Adrenal gland (tissue), 5 donors: ENCODE data around the gene ZNF146.

ENCODE experiments used
- POLR2A ChIP-seq, 2 donors: fragments of 450-650 bp; IDR thresholded peaks; one replicate each; pipeline ENCODE4 v1.6.1; 2017; ENCODE audit warnings: antibody characterized with exemption in 2 of 2, mild to moderate bottlenecking in 2 of 2, moderate library complexity in 1 of 2
- TF ChIP-seq, protein P1 (sequence below), 6 experiments: fragments of 450-650 bp in 4 of 6; fragments of 200-600 bp in 2 of 6; sonication (generic) in 1 of 6; IDR thresholded peaks; 1 replicate in 5 of 6; 2 replicates in 1 of 6; pipeline versions ENCODE4 v1.5.1 to v1.8.0; 2016 to 2021; ENCODE audit warnings: antibody characterized with exemption in 6 of 6, mild to moderate bottlenecking in 2 of 6, moderate library complexity in 1 of 6
- donor health status: DM: no; HTN: no; CAD: no.

GRCh38 chr19:36256064-36256463 lies 41.2 kb downstream of the ZNF146 start:
- no peak for TF ChIP-seq POLR2A (IDR thresholded peaks at IDR 0.05)
- TF ChIP-seq, protein P1, sequence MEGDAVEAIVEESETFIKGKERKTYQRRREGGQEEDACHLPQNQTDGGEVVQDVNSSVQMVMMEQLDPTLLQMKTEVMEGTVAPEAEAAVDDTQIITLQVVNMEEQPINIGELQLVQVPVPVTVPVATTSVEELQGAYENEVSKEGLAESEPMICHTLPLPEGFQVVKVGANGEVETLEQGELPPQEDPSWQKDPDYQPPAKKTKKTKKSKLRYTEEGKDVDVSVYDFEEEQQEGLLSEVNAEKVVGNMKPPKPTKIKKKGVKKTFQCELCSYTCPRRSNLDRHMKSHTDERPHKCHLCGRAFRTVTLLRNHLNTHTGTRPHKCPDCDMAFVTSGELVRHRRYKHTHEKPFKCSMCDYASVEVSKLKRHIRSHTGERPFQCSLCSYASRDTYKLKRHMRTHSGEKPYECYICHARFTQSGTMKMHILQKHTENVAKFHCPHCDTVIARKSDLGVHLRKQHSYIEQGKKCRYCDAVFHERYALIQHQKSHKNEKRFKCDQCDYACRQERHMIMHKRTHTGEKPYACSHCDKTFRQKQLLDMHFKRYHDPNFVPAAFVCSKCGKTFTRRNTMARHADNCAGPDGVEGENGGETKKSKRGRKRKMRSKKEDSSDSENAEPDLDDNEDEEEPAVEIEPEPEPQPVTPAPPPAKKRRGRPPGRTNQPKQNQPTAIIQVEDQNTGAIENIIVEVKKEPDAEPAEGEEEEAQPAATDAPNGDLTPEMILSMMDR (IDR thresholded peaks at IDR 0.05) = no peak
